K562 (cell line): Measurements from ENCODE around the gene ORC5. TPM values are rescaled to one million over a fixed set of nuclear protein-coding genes. Genes with fewer than 3 reads are reported as not detected.

ENCODE experiments used
- CHCHD3 ChIP-seq: fragments of 250-450 bp; sonication (Bioruptor Pico); IDR thresholded peaks from 2 replicates; pipeline ENCODE4 v2.1.2; 2022; ENCODE audit warnings: mild to moderate bottlenecking
- EP400 ChIP-seq: fragments of 450-650 bp; IDR thresholded peaks from 2 replicates; pipeline ENCODE4 v1.6.1; 2017; ENCODE audit warnings: antibody characterized with exemption, mild to moderate bottlenecking, moderate library complexity
- HDGF ChIP-seq: fragments of 450-650 bp; IDR thresholded peaks from 2 replicates; pipeline ENCODE4 v1.6.1; 2016
- KLF1 ChIP-seq: fragments of 450-650 bp; IDR thresholded peaks from 2 replicates; pipeline ENCODE4 v1.6.1; 2016; ENCODE audit warnings: missing genetic modification characterization, missing compliant biosample characterization
- KLF16 ChIP-seq: IDR thresholded peaks from 2 replicates; pipeline ENCODE4 v1.6.1; 2016; ENCODE audit warnings: antibody characterized with exemption
- NR2F6 ChIP-seq: fragments of 450-650 bp; formaldehyde crosslinking; IDR thresholded peaks from 2 replicates; pipeline ENCODE4 v1.4.0; 2020; ENCODE audit warnings: mild to moderate bottlenecking
- PYGO2 ChIP-seq: fragments of 450-650 bp; IDR thresholded peaks from 2 replicates; pipeline ENCODE4 v1.6.1; 2016; ENCODE audit warnings: mild to moderate bottlenecking, missing genetic modification characterization, moderate library complexity, missing compliant biosample characterization
- SP2 ChIP-seq: IDR thresholded peaks from 2 replicates; pipeline ENCODE4 v1.6.1; 2011; ENCODE audit warnings: mild to moderate bottlenecking, low read depth, low read length, moderate library complexity; ENCODE audit not compliant: poor library complexity, severe bottlenecking; ENCODE audit errors: extremely low read depth
- STAT5B ChIP-seq: fragments of 250-450 bp; sonication (Bioruptor Pico); IDR thresholded peaks from 2 replicates; pipeline ENCODE4 v1.8.0; 2021; ENCODE audit warnings: mild to moderate bottlenecking, inconsistent platforms
- TBL1XR1 ChIP-seq, 2 experiments: IDR thresholded peaks; 2 replicates each; pipeline ENCODE4 v1.6.1; 2012; ENCODE audit warnings: improper control_type of control experiment in 2 of 2, low read length in 2 of 2, mild to moderate bottlenecking in 1 of 2
- ZBTB43 ChIP-seq: sonication (generic); formaldehyde crosslinking; IDR thresholded peaks from 2 replicates; pipeline ENCODE4 v1.8.0; 2023; ENCODE audit warnings: mild to moderate bottlenecking, missing genetic modification reagents
- ZBTB8A ChIP-seq: fragments of 450-650 bp; IDR thresholded peaks from 2 replicates; pipeline ENCODE4 v1.6.1; 2018; ENCODE audit warnings: mild to moderate bottlenecking, moderate library complexity; ENCODE audit not compliant: partially characterized antibody
- ZNF146 ChIP-seq: IDR thresholded peaks from one replicate; pipeline ENCODE4 v1.6.1; 2018; ENCODE audit warnings: missing compliant biosample characterization; ENCODE audit not compliant: unreplicated experiment
- ZNF224 ChIP-seq: sonication (generic); formaldehyde crosslinking; IDR thresholded peaks from 2 replicates; pipeline ENCODE4 v1.8.0; 2022; ENCODE audit warnings: mild to moderate bottlenecking, missing genetic modification reagents
- ZNF318 ChIP-seq, 2 experiments: fragments of 450-650 bp; IDR thresholded peaks; 2 replicates each; pipeline ENCODE4 v1.6.1; 2016; ENCODE audit warnings: mild to moderate bottlenecking in 2 of 2, borderline replicate concordance in 1 of 2, low read depth in 1 of 2, moderate library complexity in 1 of 2
- ZNF384 ChIP-seq: IDR thresholded peaks from 2 replicates; pipeline ENCODE4 v1.6.1; 2012; ENCODE audit warnings: low read depth, low read length, improper control_type of control experiment
- ZNF830 ChIP-seq: fragments of 250-450 bp; sonication (Bioruptor Pico); IDR thresholded peaks from 2 replicates; pipeline ENCODE4 v1.5.0; 2021; ENCODE audit warnings: mild to moderate bottlenecking
- polyA plus RNA-seq, 8 experiments: library from polyadenylated mRNA; depleted of rRNA in 4 of 8; stranded (reverse) in 5 of 8; unstranded in 3 of 8; fragments of >200 nt; fragmentation: Nextera tagmentation in 2 of 8; fragmentation: Illumina TruSeq in 1 of 8; extraction: Ambion mirVana in 2 of 8; extraction: Trizol in 1 of 8; gene quantifications; 2 replicates each; pipeline versions ENCODE4 v1.2.1 to v1.2.3, GENCODE V29; 2011 to 2014; ENCODE audit warnings: inconsistent platforms in 1 of 8, missing spikeins in 1 of 8
- total RNA-seq, 7 experiments: library from RNA; depleted of rRNA in 6 of 7; stranded (reverse); fragments of >200 nt in 6 of 7; fragmentation: Illumina TruSeq in 2 of 7; extraction: Trizol in 2 of 7; gene quantifications; 2 replicates each; pipeline versions ENCODE4 v1.2.1 to v1.2.3, GENCODE V29; 2011 to 2021; ENCODE audit warnings: low replicate concordance in 1 of 7
- TF ChIP-seq, protein P1 (sequence below): fragments of 250-450 bp; sonication (Bioruptor Pico); IDR thresholded peaks from 2 replicates; pipeline ENCODE4 v1.8.0; 2021; ENCODE audit warnings: mild to moderate bottlenecking, moderate library complexity

ORC5 gene
- total and polyA plus RNA-seq, 9 of the 15 experiments (the other 6 are each of a cell fraction or from before 2014, with no cell fraction given), result 29.8 to 136 (median 54.8) TPM

DNA sequence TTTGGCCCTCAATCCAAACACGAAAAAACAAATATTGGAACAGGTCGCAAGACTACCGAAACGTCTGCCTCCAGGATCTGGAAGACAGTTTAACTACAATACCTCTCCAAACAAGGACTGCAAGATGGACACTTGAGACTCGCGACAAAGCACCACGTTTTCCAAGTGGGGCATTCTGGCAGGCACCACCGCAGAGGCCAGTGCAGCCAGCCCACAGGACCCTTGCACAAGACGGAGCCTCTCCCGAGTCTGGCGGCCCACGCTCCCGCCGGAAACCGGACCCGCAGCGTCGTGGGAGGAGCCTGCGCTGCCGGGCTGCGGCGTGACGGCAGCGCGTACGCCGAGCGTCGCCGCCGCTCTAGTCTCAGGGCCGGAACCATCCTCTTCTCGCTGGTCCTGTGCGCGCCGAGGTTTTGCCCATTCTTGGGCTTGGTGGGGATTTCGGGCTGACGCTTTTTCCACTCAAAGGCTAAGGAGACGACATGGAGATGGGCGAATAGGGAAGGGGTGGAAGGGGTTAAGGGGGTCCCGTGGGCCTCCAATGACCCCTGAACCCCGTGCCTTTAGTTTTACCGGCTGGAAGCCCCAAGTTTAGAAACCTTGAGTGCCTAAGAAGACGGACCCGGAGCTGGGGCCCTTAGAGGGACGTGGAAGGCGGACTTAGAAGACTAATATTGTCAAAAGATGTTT lies at the start of gene ORC5 (continued):
- TF ChIP-seq ZNF830 (CRISPR knock-in tag) (no peak), ZNF224 (CRISPR knock-in tag) (no peak), NR2F6 (no peak), SP2 (peak; percentile 66), KLF16 (no peak), HDGF (no peak), TBL1XR1 (IDR thresholded peaks at IDR 0.05; ENCODE audit: low read length in 2 of 2) (peak in 1 of 2 experiments; percentile 25; a peak in 2 of 4 replicates), KLF1 (no peak), ZNF384 (no peak), ZBTB8A (no peak), ZBTB43 (no peak), ZNF146 (CRISPR knock-in tag) (no peak), PYGO2 (tag) (no peak), STAT5B (no peak), ZNF318 (IDR thresholded peaks at IDR 0.05; ENCODE audit: borderline replicate concordance in 1 of 2, low read depth in 1 of 2) (no peak), CHCHD3 (CRISPR knock-in tag) (peak; percentile 90; the same call in 1 of the 2 replicates), EP400 (peak; percentile 85)
- TF ChIP-seq, protein P1, sequence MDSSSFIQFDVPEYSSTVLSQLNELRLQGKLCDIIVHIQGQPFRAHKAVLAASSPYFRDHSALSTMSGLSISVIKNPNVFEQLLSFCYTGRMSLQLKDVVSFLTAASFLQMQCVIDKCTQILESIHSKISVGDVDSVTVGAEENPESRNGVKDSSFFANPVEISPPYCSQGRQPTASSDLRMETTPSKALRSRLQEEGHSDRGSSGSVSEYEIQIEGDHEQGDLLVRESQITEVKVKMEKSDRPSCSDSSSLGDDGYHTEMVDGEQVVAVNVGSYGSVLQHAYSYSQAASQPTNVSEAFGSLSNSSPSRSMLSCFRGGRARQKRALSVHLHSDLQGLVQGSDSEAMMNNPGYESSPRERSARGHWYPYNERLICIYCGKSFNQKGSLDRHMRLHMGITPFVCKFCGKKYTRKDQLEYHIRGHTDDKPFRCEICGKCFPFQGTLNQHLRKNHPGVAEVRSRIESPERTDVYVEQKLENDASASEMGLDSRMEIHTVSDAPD (CRISPR knock-in tag), result no peak
